Measurements from ENCODE around the gene CHP1.
"Not testable (repeated sequence)": the region's sequence is repeated elsewhere in the genome, so short reads cannot be mapped to it uniquely, and the experiment has no call there.

Gene CHP1

GRCh38 chr15:41259546-41260189 is 28.6 kb downstream of the CHP1 start:
- no peak overlapping the region for H3K4me3 Mint-ChIP-seq
- no peak for TF ChIP-seq CTCF (IDR thresholded peaks at IDR 0.05)
- H3K27me3 Mint-ChIP-seq (ENCODE audit: low read depth, poor library complexity), result peaks cover 3% of the 10 kb centered on the region
- DNase-seq, result no peak
- no peaks in the 10 kb centered on the region for H3K9me3 Mint-ChIP-seq
- H3K36me3 Mint-ChIP-seq (ENCODE audit: low read depth), result peaks cover 27% of the 10 kb centered on the region
- H3K27ac Mint-ChIP-seq, result no peak overlapping the region
- no peaks in the 10 kb centered on the region for H3K4me1 Mint-ChIP-seq

- peaks cover 34% of the 10 kb centered on the region for H3K36me3 Mint-ChIP-seq (ENCODE audit: low read depth)
- DNase-seq; H3K27me3 Mint-ChIP-seq (ENCODE audit: low read depth, poor library complexity); H3K9me3 Mint-ChIP-seq; H3K27ac Mint-ChIP-seq; H3K4me3 Mint-ChIP-seq; H3K4me1 Mint-ChIP-seq: not testable (repeated sequence)
Measured at GRCh38 chr15:41260924-41261323, 29.9 kb downstream of the CHP1 start.

- H3K36me3 Mint-ChIP-seq (ENCODE audit: low read depth), result peaks cover 40% of the 10 kb centered on the region
- no peak for DNase-seq
- TF ChIP-seq CTCF (IDR thresholded peaks at IDR 0.05), result no peak
- H3K27ac Mint-ChIP-seq, result no peak overlapping the region
- H3K27me3 Mint-ChIP-seq (ENCODE audit: low read depth, poor library complexity), result peaks cover 3% of the 10 kb centered on the region
- H3K4me3 Mint-ChIP-seq, result no peak overlapping the region
- H3K9me3 Mint-ChIP-seq, result no peaks in the 10 kb centered on the region
- no peaks in the 10 kb centered on the region for H3K4me1 Mint-ChIP-seq
Measured at GRCh38 chr15:41262571-41262970, 31.5 kb downstream of the CHP1 start.

- TF ChIP-seq CTCF (IDR thresholded peaks at IDR 0.05), result no peak
- Mint-ChIP-seq H3K4me1 (no peaks in the 10 kb centered on the region), H3K9me3 (no peaks in the 10 kb centered on the region), H3K36me3 (ENCODE audit: low read depth) (peaks cover 45% of the 10 kb centered on the region), H3K4me3 (no peak overlapping the region), H3K27me3 (ENCODE audit: low read depth, poor library complexity) (peaks cover 3% of the 10 kb centered on the region), H3K27ac (no peak overlapping the region)
- no peak for DNase-seq
Measured at GRCh38 chr15:41263891-41264351, 32.9 kb downstream of the CHP1 start.

GRCh38 chr15:41269887-41270286 is 38.8 kb downstream of the CHP1 start:
- no peak overlapping the region for H3K27ac Mint-ChIP-seq
- TF ChIP-seq CTCF (IDR thresholded peaks at IDR 0.05), result no peak
- no peak for DNase-seq
- H3K9me3 Mint-ChIP-seq, result no peaks in the 10 kb centered on the region
- peaks cover 2% of the 10 kb centered on the region for H3K27me3 Mint-ChIP-seq (ENCODE audit: low read depth, poor library complexity)
- peaks cover 50% of the 10 kb centered on the region for H3K36me3 Mint-ChIP-seq (ENCODE audit: low read depth)
- no peaks in the 10 kb centered on the region for H3K4me1 Mint-ChIP-seq
- no peak overlapping the region for H3K4me3 Mint-ChIP-seq

GRCh38 chr15:41276831-41277230 is 45.8 kb downstream of the CHP1 start:
- Mint-ChIP-seq H3K36me3 (ENCODE audit: low read depth) (peaks cover 40% of the 10 kb centered on the region), H3K27ac (no peak overlapping the region), H3K9me3 (no peaks in the 10 kb centered on the region), H3K27me3 (ENCODE audit: low read depth, poor library complexity) (peaks cover 5% of the 10 kb centered on the region), H3K4me1 (no peaks in the 10 kb centered on the region), H3K4me3 (no peak overlapping the region)
- TF ChIP-seq CTCF (IDR thresholded peaks at IDR 0.05), result no peak
- DNase-seq, result no peak

Data from nephron progenitor cell (in vitro differentiated cells).